ENCODE data around the gene VIL1. TPM values are rescaled to one million over a fixed set of nuclear protein-coding genes. Genes with fewer than 3 reads are reported as not detected.

Gene VIL1
- total RNA-seq, 1 experiment from 2014 or later, result 0.26 TPM

DNA sequence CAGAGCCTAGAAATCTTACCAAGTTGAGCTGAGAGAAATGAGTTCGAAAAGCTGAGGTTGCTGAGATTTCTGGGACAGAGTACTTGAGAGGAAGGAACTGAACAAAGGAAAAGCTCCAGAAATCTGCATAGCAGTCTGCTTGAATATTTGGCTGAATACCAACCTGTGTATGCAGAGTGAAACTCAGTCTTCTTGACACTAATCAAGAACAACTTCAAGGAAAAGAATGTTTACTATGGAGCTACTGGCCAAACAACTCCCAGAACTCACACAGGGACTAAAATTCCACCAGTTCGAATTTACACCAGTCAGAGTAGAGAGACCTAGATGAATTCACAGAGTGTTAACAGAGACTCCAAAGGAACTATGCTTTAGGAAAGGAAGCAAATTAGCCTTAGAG, 82.7 kb downstream of the VIL1 start:
- peaks cover 8% of the 10 kb centered on the region; the same call in 1 of the 2 replicates for H3K36me3 ChIP-seq (ENCODE audit: low read depth, low read length)
- no peak overlapping the region for H3K4me2 ChIP-seq (ENCODE audit: low read length)
- H3F3A ChIP-seq (ENCODE audit: low read length, unreplicated experiment), result no peaks in the 10 kb centered on the region
- intact Hi-C loops (cut with micrococcal nuclease), result no loop called here
- no peaks in the 10 kb centered on the region for H3K9me3 ChIP-seq (ENCODE audit: low read length)
- BruUV-seq (replicated peaks), result no TSS peak
- no peaks in the 10 kb centered on the region for H3K9me2 ChIP-seq (replicated peaks; ENCODE audit: low read length)
- no peak overlapping the region for H3K4me3 ChIP-seq (ENCODE audit: low read length)
- ChIA-PET POLR2A (ENCODE audit: unreplicated experiment) (no interaction called here), CTCF (interaction anchor here (0.6 kb wide), 1 partner anchor 15 kb away, joined by 3 read pairs; no protein-coding TSS in a partner anchor)
- H4K20me1 ChIP-seq (ENCODE audit: low read length), result no peaks in the 10 kb centered on the region
- no peaks in the 10 kb centered on the region for H3K4me1 ChIP-seq (ENCODE audit: insufficient read depth, low read length)
- TF ChIP-seq EZH2phosphoT487 (IDR thresholded peaks at IDR 0.05; ENCODE audit: borderline replicate concordance, low read length), result no peak
- no peak for TF ChIP-seq CTCF (conservative IDR thresholded peaks at IDR 0.05; ENCODE audit: low read depth, low read length)
- TF ChIP-seq EZH2 (IDR thresholded peaks at IDR 0.05; ENCODE audit: low read length, unreplicated experiment), result no peak
- no peaks in the 10 kb centered on the region for H3K79me2 ChIP-seq (ENCODE audit: low read length)
- no peak overlapping the region for H3K9ac ChIP-seq (ENCODE audit: low read length)
- no peak for ATAC-seq
- no peak overlapping the region for H3K27ac ChIP-seq (ENCODE audit: low read length)
- H2AFZ ChIP-seq (ENCODE audit: low read length), result no peak overlapping the region
- H3K27me3 ChIP-seq (ENCODE audit: low read length), result no peaks in the 10 kb centered on the region
- DNase-seq, result no peak

Small RNA genes lying within 50 kb of the gene (microRNA-seq; reads per million reads assigned to microRNA genes)
- gene MIR26B (ENCODE audit: unreplicated experiment), result 40,649 reads per million, percentile 99 among the genes with 10 or more reads in this experiment

Other genes with a start within 250 kb of the VIL1 start
- gene ARPC2, start 201.9 kb upstream of the VIL1 start, total RNA-seq (2014; rRNA removed), result 210 and 213 TPM in 2 replicates
- gene GPBAR1, start 158.1 kb upstream of the VIL1 start, total RNA-seq (2014; rRNA removed), result 0.18 TPM in 1 of 2 replicates, not detected in the other
- gene AAMP, start 149.0 kb upstream of the VIL1 start, total RNA-seq (2014; rRNA removed), result 272 and 312 TPM in 2 replicates
- 95.5 and 97.7 TPM in 2 replicates for gene PNKD, start 148.6 kb upstream of the VIL1 start, total RNA-seq (2014; rRNA removed)
- gene TMBIM1, start 126.6 kb upstream of the VIL1 start, total RNA-seq (2014; rRNA removed), result 42.8 and 45.0 TPM in 2 replicates
- not detected in 2 replicates for gene CATIP, start 62.3 kb upstream of the VIL1 start, total RNA-seq (2014; rRNA removed)
- gene SLC11A1, start 36.9 kb upstream of the VIL1 start, total RNA-seq (2014; rRNA removed), result 0.17 and 0.33 TPM in 2 replicates
- gene CTDSP1, start 19.3 kb upstream of the VIL1 start, total RNA-seq (2014; rRNA removed), result 73.2 and 94.6 TPM in 2 replicates
- gene USP37, start 149.2 kb downstream of the VIL1 start, total RNA-seq (2014; rRNA removed), result 10.7 and 11.6 TPM in 2 replicates
- 78.0 and 86.8 TPM in 2 replicates for gene CNOT9, start 149.7 kb downstream of the VIL1 start, total RNA-seq (2014; rRNA removed)
- gene PLCD4, start 188.8 kb downstream of the VIL1 start, total RNA-seq (2014; rRNA removed), result 5.6 and 11.7 TPM in 2 replicates
- gene ZNF142, start 240.5 kb downstream of the VIL1 start, total RNA-seq (2014; rRNA removed), result 35.5 and 36.3 TPM in 2 replicates
- 41.3 and 48.5 TPM in 2 replicates for gene BCS1L, start 240.6 kb downstream of the VIL1 start, total RNA-seq (2014; rRNA removed)